ENCODE results near the gene CYP11A1.
"Not testable (repeated sequence)": the region's sequence is repeated elsewhere in the genome, so short reads cannot be mapped to it uniquely, and the experiment has no call there.

The CYP11A1 gene

DNA sequence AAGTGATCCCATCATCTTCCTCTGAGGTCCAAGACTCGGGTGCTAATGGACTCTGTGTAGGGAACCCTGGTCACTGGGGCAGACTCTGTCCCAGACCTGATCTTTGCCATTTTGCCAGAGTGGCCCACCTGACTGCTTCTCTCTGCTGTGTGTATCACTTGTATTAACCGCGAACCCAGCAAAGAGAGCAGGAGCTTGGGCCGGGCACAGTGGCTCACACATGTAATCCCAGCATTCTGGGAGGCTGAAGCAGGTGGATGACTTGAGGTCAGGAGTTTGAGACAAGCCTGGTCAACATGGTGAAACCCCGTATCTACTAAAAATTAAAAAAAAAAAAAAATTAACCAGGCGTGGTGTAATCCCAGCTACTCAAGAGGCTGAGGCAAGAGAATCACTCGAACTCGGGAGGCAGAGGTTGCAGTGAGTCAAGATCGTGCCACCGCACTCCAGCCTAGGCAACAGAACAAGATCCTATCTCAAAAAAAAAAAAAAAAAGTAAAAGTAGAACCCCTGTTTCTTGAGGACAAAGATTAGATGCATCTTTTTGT is 32.9 kb upstream of the CYP11A1 start:
- DNase-seq, result no peak

DNA sequence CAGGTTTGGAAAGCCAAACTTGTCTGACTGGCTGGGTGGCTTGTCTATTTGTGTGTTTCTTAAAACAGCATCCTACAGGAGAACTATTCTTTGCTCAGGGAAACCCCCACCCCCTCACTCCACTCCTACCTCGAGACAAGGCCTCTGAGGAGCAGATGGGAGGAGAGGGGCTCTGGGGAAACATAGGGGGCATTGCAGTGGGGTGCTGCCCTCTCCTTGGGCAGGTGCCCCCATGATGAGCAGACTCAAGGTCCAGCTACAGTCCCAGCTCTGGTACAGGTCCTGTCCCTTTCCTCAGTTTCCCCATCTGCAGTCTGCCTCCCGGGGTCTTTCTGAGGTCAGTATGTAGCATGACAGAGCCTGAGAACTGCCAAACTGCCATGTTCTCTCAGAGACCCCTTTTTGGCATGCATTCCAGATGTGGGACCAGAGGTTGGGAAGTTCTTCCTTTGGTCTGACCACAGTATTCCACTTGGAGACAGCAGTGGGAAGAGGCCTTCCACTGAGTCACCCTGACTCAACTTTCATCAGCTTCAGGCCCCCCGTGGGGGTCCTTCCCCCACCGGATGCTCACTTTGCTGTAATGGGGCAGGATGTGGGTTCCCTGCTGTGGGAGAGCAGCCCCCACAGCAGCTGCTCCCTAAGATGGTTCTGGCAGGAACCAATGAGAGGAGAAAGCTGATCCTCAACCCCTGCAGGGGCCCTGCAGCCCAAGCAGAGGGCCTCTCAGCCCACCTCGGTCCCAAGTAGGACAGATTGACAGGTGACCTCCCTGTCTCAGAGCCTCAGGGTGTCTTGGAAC is 32.3 kb upstream of the CYP11A1 start:
- DNase-seq, result no peak

DNA sequence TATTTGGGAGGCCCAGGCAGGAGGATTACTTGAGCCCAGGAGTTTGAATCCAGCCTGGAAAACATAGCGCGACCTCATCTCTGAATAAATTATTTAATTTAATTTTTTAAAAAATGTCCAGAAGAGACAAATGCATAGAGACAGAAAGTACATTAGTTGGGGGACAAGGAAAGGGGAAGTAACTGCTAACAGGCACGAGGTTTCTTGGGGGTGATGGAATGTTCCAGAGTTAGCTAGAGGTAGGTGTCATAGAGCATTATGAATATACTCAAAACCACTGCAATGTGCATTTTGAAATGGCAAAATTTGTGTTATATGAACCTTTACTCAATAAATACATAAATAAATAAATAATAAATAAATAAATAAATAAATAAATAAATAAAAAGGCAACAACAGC is 31.7 kb upstream of the CYP11A1 start:
- DNase-seq, result no peak

DNA sequence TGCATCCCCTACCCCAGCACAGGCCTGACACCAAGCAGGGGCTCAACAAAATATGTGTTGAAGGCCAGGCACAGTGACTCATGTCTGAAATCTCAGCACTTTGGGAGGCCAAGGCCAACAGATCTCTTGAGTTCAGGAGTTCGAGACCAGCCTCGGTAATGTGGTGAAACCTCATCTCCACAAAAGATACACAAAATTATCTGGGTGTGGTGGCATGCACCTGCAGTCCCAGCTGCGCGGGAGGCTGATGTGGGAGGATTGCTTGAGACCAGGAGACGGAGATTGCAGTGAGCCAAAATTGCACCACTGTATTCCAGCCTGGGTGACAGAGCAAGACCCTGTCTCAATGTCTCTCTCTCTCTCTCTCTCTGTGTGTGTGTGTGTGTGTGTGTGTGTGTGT is 30.7 kb upstream of the CYP11A1 start:
- no peak for DNase-seq

DNA sequence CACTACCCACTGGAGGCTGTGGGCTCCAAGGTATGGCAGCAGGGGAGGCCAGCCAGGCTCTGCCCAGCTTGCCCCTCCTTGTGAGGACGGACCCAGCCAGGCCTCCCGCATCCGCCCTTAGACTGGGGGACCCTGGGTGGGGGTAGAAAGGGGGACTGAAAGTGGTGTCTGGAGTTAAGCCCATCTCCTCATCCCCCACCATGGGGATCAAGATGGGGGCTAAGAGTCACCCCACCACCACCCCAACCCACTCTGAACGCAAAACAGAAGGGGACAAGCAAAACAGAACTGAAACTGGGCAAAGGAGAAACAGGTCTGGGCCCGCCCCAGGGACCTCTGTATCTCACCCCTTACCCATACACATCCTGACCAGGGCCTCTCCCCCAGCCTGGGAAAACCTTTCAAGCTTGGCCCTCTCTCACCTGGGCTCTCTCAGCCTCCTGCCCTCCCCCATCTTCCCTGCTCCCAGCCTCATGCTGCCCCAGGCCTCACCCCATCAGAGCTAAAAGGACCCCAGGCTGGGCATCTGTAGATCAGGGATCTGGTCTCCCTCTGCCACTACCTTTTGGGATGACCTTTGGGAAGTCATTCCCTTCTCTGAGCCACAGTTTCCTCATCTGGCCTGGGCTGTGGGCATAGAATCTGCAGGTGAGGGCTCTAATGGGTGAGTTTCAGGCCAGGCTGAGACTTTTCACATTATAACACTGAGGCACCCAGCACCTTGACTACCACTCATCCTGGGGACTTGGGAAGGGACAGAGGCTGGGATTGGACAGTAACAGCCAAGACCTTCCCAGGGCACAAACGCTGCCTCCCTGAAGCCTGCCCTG is 30.0 kb upstream of the CYP11A1 start:
- no peak for DNase-seq

DNA sequence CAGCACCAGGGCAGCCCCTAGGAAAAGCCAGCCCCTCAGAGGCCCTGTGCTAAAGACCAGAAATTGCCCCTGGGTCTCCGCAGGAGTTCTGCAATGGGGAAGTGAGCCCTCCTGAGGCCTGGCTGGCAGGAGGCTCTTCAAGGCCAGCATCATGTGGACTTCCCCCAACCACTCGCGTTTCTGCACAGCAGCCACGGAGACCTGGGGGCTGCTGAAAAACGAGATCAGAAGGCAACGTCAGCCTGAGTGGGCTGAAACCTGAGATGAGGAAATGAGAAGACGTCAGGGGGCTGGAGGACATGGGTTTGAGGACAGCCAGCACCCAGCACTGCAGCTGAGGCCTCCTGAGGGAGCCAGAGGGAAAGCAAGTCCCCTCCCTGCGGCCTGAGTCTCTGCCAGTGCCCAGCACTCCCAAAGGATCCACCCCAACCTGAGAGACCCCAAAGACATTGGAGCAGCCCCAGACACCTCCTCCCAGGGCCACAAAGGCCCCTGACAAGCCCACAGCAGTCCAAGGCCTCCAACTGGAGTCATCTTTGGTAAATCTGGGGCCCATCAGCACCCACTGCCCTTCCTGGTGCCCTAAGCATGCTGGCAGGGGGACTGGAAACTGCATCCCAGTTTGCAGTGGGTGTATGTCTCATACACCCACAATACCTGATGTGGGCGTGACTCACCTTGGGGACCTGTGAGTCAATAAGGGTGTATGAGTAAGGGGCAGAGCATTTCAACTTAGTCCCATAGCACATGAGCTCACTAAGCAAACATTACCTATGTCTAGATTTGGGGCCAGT is 29.2 kb upstream of the CYP11A1 start:
- DNase-seq, result peak; percentile 80

DNA sequence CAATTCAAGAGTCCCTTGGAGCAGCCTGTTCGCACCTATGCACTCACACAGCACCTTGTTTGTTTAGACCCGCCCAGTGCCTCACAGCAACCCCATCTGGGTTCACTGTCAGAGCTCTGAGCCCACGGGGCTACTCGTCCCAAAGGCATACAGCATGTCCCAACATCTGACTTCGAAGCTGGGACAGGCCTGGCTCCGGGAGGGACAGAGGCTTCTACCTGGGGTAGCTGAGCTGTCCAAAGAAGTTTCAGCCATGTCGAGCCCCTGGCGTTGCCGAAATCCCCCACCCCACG is 28.6 kb upstream of the CYP11A1 start:
- DNase-seq, result no peak

DNA sequence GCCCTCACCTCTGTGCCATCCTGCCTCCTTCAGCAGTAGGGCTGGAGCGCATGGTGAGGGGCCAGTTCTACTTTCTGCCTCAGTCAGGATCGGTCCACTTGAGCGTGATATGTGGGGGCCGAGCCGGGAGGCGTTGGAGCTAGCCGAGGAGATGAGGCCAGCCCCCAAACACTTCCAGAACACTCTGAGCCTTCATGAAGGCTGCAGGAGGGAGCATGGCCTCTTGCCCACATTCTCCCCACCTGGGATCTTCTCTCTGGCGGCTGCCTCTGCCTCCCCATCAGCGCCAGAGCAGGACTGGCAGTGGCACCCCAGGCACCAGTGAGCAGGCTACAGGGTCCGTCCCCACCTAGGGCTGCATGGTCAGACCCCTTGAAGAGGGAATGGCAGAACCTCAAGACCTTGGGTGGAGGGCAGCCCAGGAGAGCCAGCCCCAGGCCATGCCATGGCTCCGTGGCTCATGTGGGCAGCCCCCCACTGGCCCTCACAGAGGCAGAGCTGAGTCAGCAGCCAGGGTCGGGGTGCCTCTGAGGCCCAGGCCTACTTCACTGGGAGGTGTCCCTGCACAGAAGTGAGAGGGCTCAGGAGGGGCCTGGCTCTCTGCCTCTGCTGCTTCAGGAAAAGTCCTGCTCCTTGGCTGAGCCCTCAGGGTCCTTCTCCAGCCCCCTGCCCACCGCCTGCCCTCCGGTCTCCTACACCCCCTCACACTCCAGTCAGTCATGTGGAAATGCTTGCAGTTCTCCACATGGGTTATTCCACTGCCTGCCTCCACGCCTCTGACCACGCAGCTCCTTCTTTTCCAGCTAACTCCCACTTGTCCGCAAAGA is 28.1 kb upstream of the CYP11A1 start:
- no peak for DNase-seq

DNA sequence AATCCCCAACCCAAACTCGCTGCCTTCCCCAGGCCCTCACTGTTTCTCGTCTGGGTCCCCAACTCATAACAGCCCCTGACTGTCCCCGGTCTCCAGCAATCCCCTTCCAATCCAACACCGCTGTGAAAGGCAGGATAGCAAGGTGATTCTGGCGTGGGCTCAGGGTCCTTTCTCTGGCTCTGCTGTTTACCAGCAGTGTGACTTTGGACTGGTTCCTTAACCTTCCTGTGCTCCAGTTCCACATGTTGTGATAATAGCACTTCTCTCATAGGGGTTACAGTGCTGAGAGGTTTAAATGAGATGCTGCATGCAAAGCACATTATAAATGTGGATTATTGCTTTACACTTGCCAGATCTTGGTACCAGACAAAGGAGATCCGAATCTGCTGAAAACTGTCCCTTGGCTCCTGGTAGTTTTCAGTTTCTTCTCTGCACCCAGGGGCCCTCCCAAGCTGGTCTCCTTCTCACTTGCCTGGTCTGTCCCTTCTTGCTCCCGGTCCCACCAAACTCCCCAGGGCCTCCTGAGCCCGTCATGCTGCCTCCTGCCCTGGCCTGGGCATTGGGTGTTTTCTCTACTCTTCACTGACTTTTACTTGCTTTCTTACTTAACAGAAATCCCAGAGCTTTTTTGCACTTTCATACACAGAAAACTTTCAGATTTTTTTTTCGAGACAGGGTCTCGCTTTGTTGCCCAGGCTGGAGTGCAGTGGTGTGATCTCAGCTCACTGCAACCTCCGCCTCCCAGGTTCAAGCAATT is 26.8 kb upstream of the CYP11A1 start:
- no peak for DNase-seq

DNA sequence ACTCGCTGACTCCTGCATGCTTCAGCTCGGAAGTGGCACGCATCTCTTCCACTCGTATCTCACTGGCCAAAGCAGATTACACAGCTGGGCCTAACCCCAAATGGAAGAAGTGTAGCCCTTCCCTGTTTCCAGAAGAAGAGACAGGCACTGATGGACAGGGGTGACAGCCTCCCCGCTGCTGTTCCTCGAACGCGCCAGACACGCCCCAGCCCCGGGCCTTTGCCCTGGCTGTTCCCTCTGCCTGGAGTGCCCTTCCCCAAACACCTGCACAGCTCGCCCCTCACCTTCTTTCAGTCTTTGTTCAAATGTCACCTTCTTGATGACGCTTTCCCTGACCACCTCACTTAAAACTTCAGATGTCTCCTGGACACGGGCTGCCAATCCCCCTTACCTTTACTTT is 26.0 kb upstream of the CYP11A1 start:
- DNase-seq, result no peak

DNA sequence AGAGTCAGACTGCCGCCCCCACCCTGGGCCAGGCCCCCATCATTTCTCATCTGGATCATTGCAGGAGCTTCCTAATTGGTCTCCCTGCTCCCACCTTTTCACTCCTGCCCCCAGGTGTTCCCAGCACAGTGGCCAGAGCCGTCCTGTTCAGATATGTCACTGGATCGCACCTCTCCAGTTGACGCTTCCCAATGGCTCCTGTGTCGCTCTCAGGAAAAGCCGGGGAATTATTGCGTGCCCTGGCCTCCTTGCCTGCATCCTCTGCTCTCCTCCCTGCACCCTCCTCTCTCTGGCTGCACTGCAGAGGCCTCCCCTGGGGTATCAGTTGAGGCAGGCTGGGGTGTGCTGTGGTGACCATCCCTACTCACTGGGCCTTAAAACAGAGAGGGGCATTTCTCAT is 25.5 kb upstream of the CYP11A1 start:
- no peak for DNase-seq

DNA sequence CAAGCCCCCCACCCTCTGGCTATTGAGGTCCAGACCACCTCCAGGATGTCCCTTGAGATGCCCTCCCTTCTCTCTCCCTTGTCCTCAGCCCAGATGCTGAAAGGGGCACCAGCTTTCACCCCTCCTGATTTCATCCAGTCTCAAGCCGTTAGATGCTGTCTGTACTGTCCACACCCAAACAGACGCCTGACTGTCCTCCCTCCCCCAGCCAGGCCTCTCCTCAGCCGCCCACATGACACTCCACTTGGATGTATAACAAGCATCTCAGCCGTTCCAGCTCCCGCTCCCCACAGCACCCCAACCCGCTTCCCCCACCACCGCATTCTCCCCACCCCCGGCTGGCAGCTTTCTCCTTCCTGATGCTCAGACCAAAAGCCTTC is 25.0 kb upstream of the CYP11A1 start:
- no peak for DNase-seq

DNA sequence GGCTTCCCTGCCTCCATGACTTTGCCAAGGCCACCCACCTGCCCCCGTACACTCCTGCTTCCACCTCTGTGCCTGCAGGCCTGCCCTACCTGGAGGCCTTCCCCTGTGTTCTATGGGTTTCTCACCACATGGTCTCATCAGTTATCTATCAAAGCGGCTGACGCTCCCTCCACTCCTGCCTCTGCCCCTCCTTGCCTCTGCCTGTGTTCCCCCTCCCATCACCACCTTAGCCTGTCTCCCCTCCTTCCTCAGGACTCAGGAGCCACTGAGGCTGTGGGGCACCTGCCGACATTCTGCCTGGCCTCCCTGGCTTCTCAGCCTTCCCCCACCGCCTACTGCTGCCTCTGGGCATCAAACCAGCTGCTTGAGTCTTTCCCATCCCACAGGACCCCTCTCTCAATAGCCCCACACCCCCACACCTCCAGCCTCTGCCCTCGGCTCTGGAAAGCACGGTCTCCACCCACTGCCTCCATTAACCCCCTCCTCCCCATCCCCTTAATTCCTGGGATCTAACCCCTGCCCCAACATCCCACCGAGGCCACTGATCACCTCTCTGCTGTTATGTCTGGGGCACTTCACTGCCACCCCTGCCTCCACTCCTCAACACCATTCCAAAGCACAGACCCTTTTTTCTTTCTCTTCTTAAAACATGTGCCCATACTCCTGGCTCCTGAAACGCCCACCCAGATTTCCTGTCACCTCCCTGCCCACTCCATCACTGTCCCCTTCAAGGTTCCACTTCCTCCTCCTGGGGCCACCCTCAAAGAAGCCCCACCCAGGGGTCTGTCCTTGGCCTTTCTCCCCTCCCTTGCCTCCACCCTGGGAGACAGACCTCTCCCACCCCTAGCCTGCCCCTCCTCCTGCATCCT is 24.4 kb upstream of the CYP11A1 start:
- DNase-seq, result no peak

DNA sequence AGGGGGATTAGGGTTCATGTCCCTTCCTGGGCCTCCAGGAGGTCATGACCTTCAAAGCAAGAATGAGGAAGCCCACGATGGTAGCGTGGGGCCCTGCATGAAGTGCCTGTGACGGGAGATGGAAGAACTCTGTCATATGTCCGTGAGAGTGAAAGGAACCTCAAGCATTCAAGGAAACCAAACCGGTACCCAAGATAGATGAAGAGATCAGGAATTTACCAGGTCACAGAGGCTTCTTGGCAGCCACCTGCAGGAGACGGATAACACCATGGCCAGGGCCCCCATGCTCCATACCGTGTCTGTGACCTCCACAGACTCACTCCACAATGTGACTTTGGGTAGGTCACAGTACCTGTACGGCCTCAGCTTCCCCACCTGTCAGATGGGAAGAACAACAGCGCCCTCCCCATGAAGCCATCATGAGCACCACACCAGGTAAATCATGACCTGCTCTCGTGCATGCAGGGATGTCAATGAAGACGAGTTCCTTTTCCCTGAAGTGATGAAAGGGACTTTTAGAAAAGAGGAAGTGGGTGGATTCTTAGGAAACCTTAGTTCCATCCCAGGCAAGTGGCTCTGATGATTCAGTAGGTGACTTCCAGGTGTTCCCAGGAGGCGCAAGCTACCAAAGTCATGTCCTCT is 23.3 kb upstream of the CYP11A1 start:
- DNase-seq, result no peak

DNA sequence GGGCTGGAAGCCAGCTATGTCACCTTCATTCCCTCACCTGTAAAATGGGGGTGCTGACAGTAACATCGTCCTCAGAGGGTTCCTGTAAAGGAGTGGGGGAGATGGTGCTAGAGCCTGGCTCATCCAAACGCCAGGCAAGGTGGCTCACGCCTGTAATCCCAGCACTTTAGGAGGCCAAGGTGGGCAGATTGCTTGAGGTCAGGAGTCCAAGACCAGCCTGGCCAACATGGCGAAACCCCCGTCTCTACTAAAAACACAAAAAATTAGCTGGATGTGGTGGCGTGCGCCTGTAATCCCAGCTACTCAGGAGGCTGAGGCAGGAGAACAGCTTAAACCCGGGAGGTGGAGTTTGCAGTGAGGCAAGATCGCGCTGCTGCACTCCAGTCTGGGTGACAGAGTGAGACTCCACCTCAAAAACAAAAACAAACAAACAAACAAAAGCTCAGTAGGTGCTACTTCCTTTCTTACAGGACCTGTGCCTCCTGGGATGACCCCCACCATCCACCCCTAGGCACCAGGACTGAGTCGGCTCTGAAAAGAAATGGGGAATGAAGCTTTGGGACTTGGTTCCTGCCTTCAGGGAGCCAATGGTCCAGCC is 22.7 kb upstream of the CYP11A1 start:
- not testable (repeated sequence) for DNase-seq

DNA sequence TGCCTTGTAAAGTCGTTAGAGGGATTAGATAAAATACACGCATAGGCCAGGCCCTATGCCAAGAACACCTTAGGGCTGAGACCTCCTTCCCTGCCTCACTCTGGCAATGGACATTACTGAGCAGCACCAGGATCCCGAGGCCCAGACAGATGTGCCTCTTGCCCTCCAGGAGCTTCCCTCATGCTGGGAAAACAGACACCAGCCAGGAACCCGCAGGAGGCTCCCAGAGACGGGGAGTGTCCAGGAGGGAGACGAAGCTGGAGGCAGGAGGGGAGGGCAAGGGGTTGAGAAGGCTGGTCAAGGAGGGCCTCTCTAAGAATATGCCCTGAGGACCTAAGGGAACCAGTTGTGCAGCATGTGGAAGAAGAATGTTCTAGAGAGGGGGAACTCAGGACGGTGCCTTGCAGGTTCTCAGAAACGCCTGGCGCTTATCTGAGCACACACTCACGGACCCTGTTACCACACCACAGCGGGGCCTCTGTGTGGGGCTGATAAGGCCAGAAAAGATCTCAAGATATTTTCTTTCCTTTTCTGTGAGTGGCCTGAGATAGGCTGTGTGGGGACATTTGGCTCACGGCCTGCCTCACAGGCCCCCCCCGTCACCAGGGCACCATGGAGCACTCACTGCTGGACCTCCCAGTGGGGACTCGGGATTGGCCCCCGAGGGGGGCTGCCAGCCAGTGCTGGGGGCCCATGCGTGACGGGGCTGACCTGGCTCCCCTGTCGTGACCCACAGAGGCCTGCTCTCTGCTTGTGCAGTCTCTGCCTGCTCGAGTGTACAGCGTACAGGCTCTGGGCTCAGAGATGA is 22.0 kb upstream of the CYP11A1 start:
- DNase-seq, result peak; percentile 85

DNA sequence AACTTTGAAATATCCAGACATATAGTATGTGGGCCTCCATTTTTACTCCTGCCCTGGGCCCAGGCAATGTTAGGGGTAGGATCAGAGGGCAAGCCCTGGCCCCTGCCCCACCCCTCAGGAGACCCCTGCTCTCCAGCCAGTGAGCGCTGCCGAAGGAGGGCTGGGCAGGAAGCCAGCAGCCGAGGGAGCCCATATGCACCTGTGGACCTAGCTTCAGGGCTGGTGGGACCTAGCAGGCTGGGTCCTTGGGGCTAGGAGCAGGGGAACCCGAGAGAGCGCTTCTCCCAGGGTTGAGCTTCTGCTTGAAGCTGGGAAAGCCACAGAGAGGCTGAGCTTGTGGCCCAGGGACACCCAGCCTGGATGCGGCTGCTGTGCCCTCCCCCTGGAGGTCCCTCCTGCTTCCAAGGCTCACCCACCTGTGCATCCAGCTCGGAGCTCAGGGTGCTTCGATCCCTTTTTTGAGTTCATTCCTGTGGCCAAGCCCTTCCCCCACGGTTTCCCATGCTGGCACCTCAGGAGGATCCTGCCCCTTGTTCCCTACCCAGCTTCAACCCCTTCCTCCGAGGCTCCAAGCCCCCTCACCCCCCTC is 21.0 kb upstream of the CYP11A1 start:
- DNase-seq, result no peak

DNA sequence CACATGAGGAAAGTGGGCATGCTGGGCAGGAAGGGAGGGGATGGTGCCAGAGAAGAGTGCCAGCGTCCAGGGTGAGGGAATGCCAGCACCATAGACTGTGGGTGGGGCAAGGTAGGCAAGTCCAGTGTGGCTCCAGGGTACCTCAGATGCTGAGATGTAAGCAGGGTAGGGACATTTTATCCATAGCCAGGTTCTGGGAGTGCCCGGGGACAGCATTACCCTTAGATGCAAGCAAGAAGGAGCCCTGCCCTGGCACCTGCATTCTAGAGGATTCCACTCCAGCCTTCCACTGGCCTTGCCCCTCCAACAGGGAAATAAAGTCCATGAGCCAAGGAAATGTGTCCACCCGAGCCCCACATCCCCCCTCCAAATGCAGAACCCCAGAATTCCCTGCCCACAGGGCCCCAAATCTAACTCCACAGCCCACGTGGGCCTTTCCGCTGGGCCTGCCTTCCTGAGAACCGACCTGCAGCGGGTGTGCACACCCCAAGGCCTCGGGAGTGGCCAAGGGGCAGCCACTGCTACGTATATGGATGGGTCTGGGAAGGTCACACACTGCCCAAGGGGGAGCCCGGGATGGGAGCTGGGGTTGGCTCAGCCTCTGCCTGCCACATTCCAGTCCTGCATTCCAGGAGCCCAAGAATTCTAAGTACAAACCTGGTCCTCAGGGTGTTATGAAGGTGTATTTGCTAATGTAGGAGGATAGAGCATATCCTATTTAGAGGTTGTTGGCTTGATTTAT is 20.3 kb upstream of the CYP11A1 start:
- DNase-seq, result no peak

All from islet precursor cell (in vitro differentiated cells).